Ovary (tissue), 9 donors: ENCODE data around the gene CRMP1. TPM values are rescaled to one million over a fixed set of nuclear protein-coding genes. Genes with fewer than 3 reads are reported as not detected.

Source experiments
- DNase-seq, 5 donors: peaks; one replicate each; pipeline ENCODE4 v3.0.0-alpha.2; 2019 to 2020
- H3K27ac ChIP-seq, 2 donors: fragments of 200-600 bp; one replicate each; pipeline versions ENCODE4 v1.5.1 to v1.8.0; 2019 to 2022
- H3K27me3 ChIP-seq: fragments of 200-600 bp; one replicate; pipeline ENCODE4 v1.8.0; 2022
- H3K36me3 ChIP-seq: fragments of 200-600 bp; sonication (generic); one replicate; pipeline ENCODE4 v1.5.1; 2019
- H3K4me1 ChIP-seq: one replicate; pipeline ENCODE4 v1.8.1; 2013; ENCODE audit warnings: mild to moderate bottlenecking, moderate library complexity; ENCODE audit not compliant: insufficient read depth
- H3K4me3 ChIP-seq: fragments of 200-600 bp; sonication (generic); one replicate; pipeline ENCODE4 v1.5.1; 2017
- H3K9me3 ChIP-seq, 2 donors: fragments of 200-600 bp in 1 of 2; sonication (generic) in 1 of 2; one replicate each; pipeline versions ENCODE4 v1.5.1 to v1.8.1; 2013 to 2019; ENCODE audit warnings: mild to moderate bottlenecking in 1 of 2, moderate library complexity in 1 of 2
- EP300 ChIP-seq: sonication (generic); formaldehyde crosslinking; IDR thresholded peaks from one replicate; pipeline ENCODE4 v1.6.1; 2017; ENCODE audit warnings: antibody characterized with exemption
- POLR2A ChIP-seq: fragments of 450-650 bp; IDR thresholded peaks from one replicate; pipeline ENCODE4 v1.6.1; 2017; ENCODE audit warnings: antibody characterized with exemption, mild to moderate bottlenecking, moderate library complexity
- WGBS, 3 donors: extraction: QIAGEN DNeasy Blood & Tissue Kit in 1 of 3; methylation state at CpG; one replicate each; pipeline versions ENCODE4 v1.1.5 to v1.1.7; 2013 to 2017; 5-methylcytosine and 5-hydroxymethylcytosine counted together
- intact Hi-C, 4 donors: fragments of 100-400 bp; cut with DNase I; formaldehyde crosslinking; loops; one replicate each; pipeline versions ENCODE4 v1.11.0 to v1.15.1; 2022 to 2023
- polyA plus RNA-seq, 2 donors: library from polyadenylated mRNA; stranded (reverse); fragments of 200-250 nt in 1 of 2; fragments of 350-450 nt in 1 of 2; fragmentation: Illumina TruSeq in 1 of 2; extraction: RNeasy Lipid Tissue Mini Kit (QIAGEN cat#74804) in 1 of 2; gene quantifications; one replicate each; pipeline ENCODE4 v1.2.3, GENCODE V29; 2013 to 2014
- total RNA-seq, 7 donors: library from RNA; depleted of rRNA in 2 of 7; stranded (reverse); fragments of >200 nt in 2 of 7; fragmentation: NEBNext Ultra II Directional in 3 of 7; extraction: Animal tissue kit (Norgen Biotek cat#: 25700) in 3 of 7; gene quantifications; one replicate each; pipeline versions ENCODE4 v1.1.0 to v1.2.4, GENCODE V29; 2016 to 2023
- TF ChIP-seq, protein P1 (sequence below), 3 donors: fragments of 450-650 bp in 2 of 3; fragments of 200-600 bp in 1 of 3; IDR thresholded peaks; one replicate each; pipeline versions ENCODE4 v1.5.1 to v1.8.0; 2016 to 2022; ENCODE audit warnings: antibody characterized with exemption in 3 of 3, mild to moderate bottlenecking in 1 of 3
- donor health status: DM: no; HTN: no; CAD: no; lungs with moderate emphysema.
- donor health status: DM: no; HTN: no; CAD: no.
- donor health status: Bipolar disorder and iron deficiency.
- donor health status: DM: yes; HTN: yes; CAD: no.
- donor health status: DM: no; HTN: no; CAD: no.
- donor health status: DM: yes; HTN: yes; CAD: no.

The CRMP1 gene
- total and polyA plus RNA-seq, 9 donors = 1.2 to 5.5 (median 4.2) TPM

DNA sequence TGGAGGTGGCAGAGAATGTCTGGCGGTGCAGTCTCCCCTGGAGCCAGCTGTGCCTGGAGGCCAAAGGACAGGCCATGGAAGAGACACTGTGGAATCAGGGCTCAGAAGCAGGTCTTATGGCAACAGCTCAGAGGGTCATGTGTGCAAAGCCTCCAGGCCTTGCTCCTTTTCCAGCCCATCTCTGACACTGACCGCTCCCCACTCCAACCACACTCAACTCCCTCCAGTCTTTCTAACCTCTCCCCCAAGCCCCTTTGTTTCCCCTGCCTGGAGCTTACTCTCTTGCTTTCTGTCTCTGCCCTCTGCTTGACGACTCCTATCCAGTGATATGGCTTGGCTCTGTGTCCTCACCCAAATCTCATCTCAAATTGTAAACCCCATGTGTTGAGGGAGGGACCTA lies 34.2 kb upstream of the CRMP1 start:
- intact Hi-C loops = no loop called here
- Histone ChIP-seq H3K36me3 (no peaks in the 10 kb centered on the region), H3K9me3 (no peaks in the 10 kb centered on the region), H3K27me3 (no peaks in the 10 kb centered on the region), H3K4me1 (no peaks in the 10 kb centered on the region), H3K27ac (no peak overlapping the region), H3K4me3 (no peak overlapping the region)
- TF ChIP-seq, protein P1, sequence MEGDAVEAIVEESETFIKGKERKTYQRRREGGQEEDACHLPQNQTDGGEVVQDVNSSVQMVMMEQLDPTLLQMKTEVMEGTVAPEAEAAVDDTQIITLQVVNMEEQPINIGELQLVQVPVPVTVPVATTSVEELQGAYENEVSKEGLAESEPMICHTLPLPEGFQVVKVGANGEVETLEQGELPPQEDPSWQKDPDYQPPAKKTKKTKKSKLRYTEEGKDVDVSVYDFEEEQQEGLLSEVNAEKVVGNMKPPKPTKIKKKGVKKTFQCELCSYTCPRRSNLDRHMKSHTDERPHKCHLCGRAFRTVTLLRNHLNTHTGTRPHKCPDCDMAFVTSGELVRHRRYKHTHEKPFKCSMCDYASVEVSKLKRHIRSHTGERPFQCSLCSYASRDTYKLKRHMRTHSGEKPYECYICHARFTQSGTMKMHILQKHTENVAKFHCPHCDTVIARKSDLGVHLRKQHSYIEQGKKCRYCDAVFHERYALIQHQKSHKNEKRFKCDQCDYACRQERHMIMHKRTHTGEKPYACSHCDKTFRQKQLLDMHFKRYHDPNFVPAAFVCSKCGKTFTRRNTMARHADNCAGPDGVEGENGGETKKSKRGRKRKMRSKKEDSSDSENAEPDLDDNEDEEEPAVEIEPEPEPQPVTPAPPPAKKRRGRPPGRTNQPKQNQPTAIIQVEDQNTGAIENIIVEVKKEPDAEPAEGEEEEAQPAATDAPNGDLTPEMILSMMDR (IDR thresholded peaks at IDR 0.05) = no peak
- no peak for TF ChIP-seq POLR2A
- no peak for TF ChIP-seq EP300
- DNase-seq = no peak
- WGBS, 3 donors = 77 to 86% (median 77%) methylated on average over 3 of the region's 3 CpGs

GRCh38 chr4:5926598-5926997 lies 33.7 kb upstream of the CRMP1 start:
- Histone ChIP-seq H3K36me3 (no peaks in the 10 kb centered on the region), H3K4me1 (no peaks in the 10 kb centered on the region), H3K27ac (no peak overlapping the region), H3K4me3 (no peak overlapping the region), H3K27me3 (no peaks in the 10 kb centered on the region), H3K9me3 (no peaks in the 10 kb centered on the region)
- WGBS, 3 donors = 72 to 85% (median 76%) methylated on average over 7 of the region's 7 CpGs
- TF ChIP-seq EP300 = no peak
- no peak for TF ChIP-seq POLR2A
- TF ChIP-seq, protein P1 (IDR thresholded peaks at IDR 0.05) = no peak
- intact Hi-C loops = no loop called here
- DNase-seq = no peak

DNA sequence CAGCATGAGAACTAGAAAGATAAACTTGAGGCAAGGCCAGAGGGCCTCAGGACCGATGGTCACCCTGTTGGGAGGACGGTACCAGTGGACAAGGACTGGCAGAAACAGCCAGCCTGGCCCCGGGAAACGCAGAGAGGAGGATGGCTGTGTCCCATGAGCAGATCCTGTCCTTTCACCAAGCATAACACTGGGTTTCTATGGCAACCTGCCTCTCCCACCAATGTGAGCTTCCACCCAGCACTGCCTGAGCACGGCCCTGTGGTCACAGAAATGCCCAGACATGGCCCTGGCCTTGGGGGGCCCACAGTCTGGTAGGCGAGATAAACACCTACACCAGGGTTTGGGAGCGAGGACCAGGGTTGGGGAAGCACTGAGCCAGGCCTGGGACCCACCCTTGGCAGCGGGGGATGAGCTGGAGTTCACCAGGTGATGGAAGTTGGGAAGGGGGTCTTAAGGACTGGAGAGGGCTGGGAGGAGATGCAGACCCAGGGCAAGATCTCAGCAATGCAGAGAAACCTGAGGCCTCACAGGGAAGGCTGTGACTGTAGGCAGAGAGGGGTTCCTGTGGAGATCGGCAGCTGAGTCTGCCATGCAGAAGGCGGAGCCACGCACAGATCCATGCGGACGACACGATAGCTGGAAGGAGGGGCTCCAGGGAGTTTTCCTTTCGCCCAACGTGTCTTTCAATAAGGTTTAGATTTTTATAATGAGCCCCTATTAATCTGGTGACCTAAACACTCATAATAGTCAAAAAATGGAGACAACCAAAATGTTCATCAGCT lies 32.7 kb upstream of the CRMP1 start:
- intact Hi-C loops = no loop called here
- H3K9me3 ChIP-seq = no peaks in the 10 kb centered on the region
- no peaks in the 10 kb centered on the region for H3K36me3 ChIP-seq
- H3K4me1 ChIP-seq = no peaks in the 10 kb centered on the region
- TF ChIP-seq POLR2A (no peak), EP300 (no peak)
- TF ChIP-seq, protein P1 (IDR thresholded peaks at IDR 0.05) = no peak
- no peaks in the 10 kb centered on the region for H3K27me3 ChIP-seq
- no peak overlapping the region for H3K27ac ChIP-seq
- DNase-seq = no peak
- WGBS, 3 donors = 75 to 88% (median 84%) methylated on average over 16 of the region's 16 CpGs
- no peak overlapping the region for H3K4me3 ChIP-seq

GRCh38 chr4:5924461-5925125 lies 31.7 kb upstream of the CRMP1 start:
- H3K9me3 ChIP-seq = no peaks in the 10 kb centered on the region
- TF ChIP-seq, protein P1 (IDR thresholded peaks at IDR 0.05) = no peak
- no peak for TF ChIP-seq EP300
- TF ChIP-seq POLR2A = no peak
- WGBS, 3 donors = 70 to 81% (median 77%) methylated on average over 12 of the region's 12 CpGs
- intact Hi-C loops = no loop called here
- no peak overlapping the region for H3K27ac ChIP-seq
- no peaks in the 10 kb centered on the region for H3K27me3 ChIP-seq
- H3K4me1 ChIP-seq = no peaks in the 10 kb centered on the region
- no peak overlapping the region for H3K4me3 ChIP-seq
- no peak for DNase-seq
- H3K36me3 ChIP-seq = no peaks in the 10 kb centered on the region
